Left kidney (tissue), 2 donors: ENCODE data around the gene COL18A1. TPM values are rescaled to one million over a fixed set of nuclear protein-coding genes. Genes with fewer than 3 reads are reported as not detected.
"Not testable (repeated sequence)": the region's sequence is repeated elsewhere in the genome, so short reads cannot be mapped to it uniquely, and the experiment has no call there.

Experiments
- DNase-seq: peaks from one replicate; pipeline ENCODE4 v3.0.0-alpha.2; 2013
- polyA plus RNA-seq: library from polyadenylated mRNA; unstranded; fragments of 120-200 nt; gene quantifications from one replicate; pipeline ENCODE4 v1.2.1, GENCODE V29; 2013; ENCODE audit not compliant: insufficient read length

COL18A1 gene
- polyA plus RNA-seq, 1 donor, result 104 TPM

GRCh38 chr21:45441431-45442255 is 36.7 kb downstream of the COL18A1 start:
- no peak for DNase-seq

GRCh38 chr21:45442276-45442675 is 37.3 kb downstream of the COL18A1 start:
- DNase-seq, result no peak

DNA sequence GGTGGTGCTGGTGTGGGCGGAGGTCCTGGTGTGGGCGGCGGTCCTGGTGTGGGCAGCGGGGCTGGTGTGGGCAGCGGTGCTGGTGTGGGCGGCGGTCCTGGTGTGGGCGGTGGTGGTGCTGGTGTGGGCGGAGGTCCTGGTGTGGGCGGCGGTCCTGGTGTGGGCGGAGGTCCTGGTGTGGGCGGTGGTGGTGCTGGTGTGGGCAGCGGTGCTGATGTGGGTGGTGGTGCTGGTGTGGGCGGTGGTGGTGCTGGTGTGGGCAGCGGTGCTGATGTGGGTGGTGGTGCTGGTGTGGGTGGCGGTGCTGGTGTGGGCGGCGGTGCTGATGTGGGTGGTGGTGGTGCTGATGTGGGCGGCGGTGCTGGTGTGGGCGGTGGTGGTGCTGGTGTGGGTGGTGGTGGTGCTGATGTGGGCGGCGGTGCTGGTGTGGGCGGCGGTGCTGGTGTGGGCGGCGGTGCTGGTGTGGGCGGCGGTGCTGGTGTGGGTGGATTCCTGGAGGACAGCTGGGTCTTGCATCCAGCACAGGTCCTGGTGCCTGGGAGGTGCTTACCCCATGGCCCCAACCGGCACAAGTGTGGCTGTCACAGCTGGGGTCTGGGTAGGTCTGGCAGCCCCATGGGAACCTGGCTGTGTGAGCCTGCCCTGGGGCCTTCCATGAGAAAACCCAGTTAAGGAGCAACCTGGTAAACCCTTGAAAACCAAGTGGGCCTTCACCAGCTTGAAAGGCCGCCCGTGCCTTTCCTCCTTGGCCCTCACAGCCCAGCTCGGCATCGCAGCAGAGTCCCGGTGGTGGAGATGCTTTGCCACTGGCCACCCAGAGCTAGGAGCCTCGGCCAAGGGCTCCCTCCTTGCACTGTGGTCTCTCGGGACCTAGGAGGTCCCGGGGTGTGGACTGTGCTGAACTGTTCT is 38.0 kb downstream of the COL18A1 start:
- not testable (repeated sequence) for DNase-seq

DNA sequence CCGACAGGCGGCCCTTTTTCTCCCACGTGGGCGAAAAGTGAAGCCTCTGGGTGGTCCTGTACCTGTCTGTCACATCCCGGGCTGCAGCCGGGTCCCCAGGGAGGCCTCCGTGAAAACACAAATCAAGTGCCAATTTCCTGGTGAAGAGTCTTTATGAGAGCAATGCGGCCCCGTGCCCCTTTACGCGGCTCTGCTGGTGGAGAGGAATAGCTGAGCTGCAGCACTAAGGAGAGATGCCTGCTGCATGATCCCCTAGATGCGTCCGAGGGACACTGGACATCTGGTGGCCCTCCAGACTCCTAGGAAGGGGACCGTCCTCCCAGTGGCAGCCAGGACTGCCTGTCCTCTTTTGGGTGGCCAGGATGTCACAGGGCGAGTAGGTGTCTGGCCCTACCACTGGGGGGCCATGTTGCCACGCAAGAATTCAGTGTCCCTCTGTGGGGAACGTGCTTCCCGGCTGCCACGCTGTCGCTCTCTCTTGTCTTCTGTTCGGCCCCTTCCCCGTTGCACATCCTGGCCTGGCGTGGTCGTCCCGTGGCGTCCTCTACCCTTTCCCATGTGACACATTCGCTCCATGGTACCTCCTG is 38.7 kb downstream of the COL18A1 start:
- DNase-seq, result no peak

- DNase-seq, result no peak
Observed at GRCh38 chr21:45444385-45444784, 39.4 kb downstream of the COL18A1 start.

DNA sequence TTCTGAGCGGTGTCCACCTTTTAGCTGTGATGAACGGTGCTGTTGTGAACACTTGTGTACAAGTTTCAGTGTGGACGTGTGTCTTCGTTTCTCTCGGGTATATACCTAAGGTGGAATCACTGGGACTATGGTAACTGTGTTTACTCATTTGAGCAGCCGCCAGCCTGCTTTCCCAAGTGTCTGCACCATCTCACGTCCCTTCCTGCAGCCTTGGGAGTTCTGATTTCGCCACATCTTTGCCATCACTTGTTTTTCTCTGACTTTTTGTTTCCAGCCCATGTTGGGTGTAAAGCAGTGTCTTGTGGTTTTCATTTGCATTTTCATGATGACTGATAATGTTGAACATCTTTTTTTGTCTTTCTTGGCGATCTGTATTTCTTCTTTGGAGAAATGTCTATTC is 40.4 kb downstream of the COL18A1 start:
- DNase-seq, result no peak

DNA sequence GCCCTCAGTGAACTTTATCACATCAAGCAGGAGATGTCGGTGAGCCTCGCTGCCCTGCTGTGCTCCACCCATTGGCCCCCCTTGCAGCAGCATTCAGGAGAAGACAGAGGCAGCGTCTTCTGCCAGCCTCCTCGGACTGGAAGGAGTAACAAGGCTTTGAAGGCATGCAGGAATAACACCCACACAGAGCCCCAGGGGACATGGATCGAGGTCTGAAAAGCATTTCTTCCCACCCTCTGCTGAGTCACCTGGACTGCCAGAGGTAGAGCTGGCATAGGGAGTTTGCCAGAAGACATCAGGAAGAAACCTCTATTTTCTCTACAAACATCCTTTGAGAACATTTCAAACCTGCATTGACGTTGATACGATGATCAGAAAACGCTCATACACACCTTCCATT is 42.9 kb downstream of the COL18A1 start:
- no peak for DNase-seq

- no peak for DNase-seq
Observed at GRCh38 chr21:45448283-45448809, 43.4 kb downstream of the COL18A1 start.

DNA sequence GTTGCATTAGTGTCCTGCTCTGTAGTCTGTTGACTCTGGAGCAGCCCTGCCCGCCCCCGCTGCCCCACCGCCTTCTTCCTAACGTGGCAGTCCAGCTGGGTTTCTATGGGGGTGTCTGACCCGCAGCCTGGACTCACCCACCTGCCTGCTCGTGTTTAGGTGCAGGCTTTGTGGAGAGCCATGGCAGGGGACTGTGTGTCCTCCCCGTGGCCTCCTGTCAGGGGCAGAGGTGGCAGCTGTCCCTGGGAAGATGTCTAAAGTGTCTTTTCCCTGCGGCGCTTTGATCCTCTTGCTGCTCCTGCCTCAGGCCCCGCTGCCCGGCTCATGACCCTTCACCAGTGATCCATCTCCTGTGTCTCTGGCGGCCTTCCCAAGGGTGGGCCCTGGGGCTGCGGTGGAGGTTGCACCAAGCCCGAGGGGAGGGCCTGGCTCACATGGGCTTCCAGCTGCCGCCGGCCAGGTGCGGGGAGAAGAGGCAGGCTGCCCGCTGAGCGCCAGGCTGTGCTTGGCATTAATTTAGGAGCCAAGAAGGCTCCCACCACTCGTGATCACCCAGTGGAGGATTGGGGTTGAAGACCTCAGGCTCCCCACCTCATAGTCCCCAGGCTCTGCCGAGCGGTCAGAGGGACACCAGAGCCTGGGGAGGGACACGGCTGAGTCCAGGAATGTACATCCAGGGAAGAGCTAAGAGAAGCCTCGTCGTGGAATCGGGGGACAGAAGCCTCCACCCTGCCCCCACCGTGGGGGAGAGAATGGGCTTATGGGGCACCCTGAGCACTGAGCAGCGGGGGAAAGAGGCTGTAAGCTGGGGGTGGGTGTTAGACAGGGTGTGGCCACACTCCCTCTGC is 44.1 kb downstream of the COL18A1 start:
- peak; percentile 53 for DNase-seq

- no peak for DNase-seq
Observed at GRCh38 chr21:45449658-45450422, 44.9 kb downstream of the COL18A1 start.

GRCh38 chr21:45450423-45451090 is 45.6 kb downstream of the COL18A1 start:
- no peak for DNase-seq

DNA sequence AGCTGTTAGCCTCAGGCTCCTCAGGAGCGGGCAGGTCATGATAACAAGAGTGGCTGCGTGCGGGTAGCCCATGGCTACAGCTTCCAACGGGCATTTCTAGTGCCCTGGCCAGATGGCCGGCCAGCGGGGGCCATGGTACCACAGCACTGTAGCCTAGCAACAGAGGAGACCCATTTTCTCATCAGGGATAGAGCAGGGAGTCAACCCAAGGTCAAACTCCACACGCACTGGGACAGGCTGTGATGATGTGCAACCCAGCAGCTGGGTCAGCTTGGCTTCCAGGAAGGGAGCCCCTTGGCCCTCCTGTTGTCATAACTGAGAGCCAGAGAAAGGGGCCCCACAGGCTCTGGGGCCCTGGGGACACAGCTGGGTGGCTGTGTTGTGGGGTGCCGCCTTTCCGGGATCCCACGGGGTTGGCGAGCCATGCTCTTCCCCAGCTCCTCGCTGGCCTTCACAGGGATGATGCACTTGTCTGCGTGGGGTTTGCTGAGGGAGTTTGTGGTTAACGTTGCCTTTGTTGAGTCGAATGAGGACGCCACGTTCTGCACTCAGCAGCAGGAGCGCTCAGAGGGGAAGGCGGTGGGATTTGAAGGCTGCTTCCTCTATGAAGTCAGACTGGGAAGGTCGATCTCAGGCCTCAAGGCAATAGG is 46.3 kb downstream of the COL18A1 start:
- DNase-seq, result no peak

DNA sequence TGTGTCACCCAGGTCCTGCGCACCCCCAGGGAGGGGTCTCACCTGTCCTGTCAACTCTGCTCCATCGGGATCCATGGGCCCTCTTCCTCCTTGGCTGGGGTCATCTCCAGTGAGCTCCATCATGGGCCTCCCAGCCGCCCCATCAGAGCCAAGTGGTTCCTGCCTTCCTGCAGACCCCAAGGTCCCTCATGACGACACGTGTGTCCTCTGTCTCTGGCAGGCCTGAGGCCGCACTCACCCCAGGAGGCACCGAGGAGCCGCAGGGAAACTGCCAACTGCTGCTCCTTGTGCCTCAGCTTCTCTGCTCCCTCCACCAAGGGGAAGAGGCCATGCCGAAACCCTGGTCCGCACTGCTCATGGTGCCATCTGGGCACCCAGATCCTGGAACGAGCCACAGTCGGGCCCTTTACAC is 46.8 kb downstream of the COL18A1 start:
- no peak for DNase-seq

GRCh38 chr21:45452696-45453307 is 47.8 kb downstream of the COL18A1 start:
- no peak for DNase-seq

GRCh38 chr21:45453308-45453950 is 48.5 kb downstream of the COL18A1 start:
- DNase-seq, result no peak

DNA sequence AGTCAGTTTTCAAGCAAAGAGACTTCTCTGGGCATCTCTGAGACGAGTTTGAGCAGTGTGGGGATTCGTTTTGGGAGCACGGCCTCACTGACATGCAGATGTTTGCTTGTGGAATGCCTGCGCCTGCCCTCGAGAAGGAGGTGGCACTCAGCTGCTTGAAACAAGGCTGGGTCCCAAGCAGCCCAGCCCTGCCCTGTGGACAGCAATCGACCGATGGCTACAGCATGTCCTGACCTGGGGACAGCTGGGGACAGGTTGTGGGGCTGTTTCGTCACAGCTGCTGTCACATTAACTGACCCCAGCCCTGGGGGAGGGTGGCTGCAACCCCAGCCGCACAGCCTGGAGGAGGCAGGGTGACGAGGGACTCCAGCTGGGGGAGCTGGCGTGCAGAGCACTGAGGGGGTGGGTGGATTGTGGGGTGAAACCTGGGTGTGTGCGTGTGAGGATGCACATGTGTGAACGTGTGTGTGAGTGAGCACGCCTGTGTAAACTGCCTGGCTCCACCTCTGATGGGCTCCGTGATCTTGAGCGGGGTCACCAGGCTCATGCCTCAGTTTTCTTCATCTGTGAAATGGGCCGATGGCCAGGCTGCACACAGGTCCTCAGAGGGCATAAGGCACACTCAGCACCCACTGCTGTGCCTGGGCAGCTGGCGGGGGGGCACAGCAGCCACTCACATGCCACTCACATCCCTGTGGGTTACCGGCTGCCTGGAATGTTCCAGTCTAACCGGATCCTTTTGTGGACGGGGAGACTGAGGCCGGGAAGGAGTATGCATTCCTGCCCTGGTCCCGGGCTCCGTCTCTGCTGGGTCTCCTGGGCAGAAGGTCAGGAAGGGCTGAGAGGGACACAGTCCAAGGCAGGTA is 49.3 kb downstream of the COL18A1 start:
- no peak for DNase-seq

DNA sequence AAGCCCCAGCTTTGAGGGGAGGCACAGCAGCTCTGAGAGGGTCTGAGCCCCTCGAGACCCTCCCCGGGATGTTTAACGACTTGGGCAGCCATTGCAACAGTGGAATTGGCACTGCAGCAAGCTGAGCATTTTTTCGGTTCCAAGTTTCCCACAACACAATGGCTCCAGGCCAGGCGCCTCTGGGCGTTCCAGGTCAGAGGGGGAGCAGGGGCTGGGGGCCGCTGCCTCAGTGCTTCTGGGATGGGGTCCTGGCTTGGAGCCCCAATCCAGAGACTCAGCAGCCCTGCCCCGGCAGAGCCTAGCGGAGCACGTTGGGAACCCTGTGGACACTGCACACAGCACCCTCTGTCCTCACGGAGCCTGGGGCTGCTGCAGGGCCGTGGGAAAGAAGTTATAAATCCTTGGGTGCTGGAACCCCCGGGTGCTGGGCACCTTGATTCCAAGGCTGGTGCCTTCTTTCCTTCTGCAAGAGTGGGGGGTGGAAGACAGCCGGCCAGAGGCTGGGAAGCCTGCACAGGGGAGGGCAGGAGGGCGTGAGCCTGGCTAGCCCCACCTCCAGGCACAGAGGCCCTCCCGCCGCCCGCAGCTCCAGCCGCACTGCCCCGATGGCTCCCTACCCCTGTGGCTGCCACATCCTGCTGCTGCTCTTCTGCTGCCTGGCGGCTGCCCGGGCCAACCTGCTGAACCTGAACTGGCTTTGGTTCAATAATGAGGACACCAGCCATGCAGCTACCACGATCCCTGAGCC is 50.1 kb downstream of the COL18A1 start:
- no peak for DNase-seq
